ENCODE measurements around the gene HDGFL2. TPM values are rescaled to one million over a fixed set of nuclear protein-coding genes. Genes with fewer than 3 reads are reported as not detected.

The HDGFL2 gene
- polyA plus RNA-seq, 3 donors = 7.0 to 13.2 (median 10.5) TPM

DNA sequence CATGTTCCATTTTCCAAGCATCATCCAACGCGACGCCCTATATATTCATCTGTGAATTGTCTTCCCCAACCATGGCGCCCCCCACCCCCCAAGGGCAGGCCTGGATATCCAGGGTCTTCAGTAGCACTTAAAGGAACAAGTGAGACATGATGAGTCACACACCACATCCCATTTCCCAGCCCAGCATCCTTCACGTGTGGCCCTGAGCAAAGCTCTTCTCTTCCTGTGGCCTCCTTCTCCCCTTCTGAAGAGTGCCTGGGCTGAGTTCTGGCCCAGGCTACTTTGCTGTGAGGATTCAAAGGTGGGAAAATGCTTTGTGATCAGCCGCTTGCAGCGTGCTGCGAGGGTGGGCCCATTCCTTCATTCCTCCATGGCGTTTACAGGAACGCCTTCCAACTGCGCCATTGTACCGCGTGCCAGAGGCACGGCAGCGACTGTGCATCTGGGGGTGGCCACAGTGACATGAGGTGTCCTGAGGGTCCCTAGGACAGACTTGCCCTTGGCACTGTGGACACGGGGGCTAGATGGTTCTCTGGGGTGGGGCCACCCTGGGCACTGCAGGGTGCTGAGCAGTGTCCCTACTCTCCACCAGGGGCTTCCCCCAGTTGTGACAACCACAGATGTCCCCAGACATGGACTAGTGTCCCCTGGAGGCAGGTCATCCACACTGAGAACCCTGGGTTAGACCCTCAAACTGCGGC lies 34.5 kb downstream of the HDGFL2 start:
- Histone ChIP-seq H3K27me3 (ENCODE audit: control insufficient read depth in 2 of 2, insufficient read depth in 2 of 2, low read length in 2 of 2) (no peaks in the 10 kb centered on the region), H3K4me1 (ENCODE audit: control insufficient read depth in 1 of 2, insufficient read depth in 2 of 2, low read length in 2 of 2) (peaks cover 0 to 6% of the 10 kb centered on the region in 2 donors), H3K9me3 (replicated peaks in 1 of 2; ENCODE audit: control insufficient read depth in 1 of 2, insufficient read depth in 1 of 2, low read length in 2 of 2) (no peaks in the 10 kb centered on the region), H3K27ac (ENCODE audit: low read depth in 1 of 2, low read length in 2 of 2) (no peak overlapping the region), H3K79me2 (ENCODE audit: insufficient read depth, low read length) (no peaks in the 10 kb centered on the region), H4K20me1 (ENCODE audit: insufficient read depth, low read length) (no peaks in the 10 kb centered on the region), H3K36me3 (replicated peaks in 1 of 2; ENCODE audit: control insufficient read depth in 1 of 2, insufficient read depth in 2 of 2, low read length in 2 of 2) (peaks cover 17 to 18% of the 10 kb centered on the region in 2 donors), H3K4me2 (replicated peaks; ENCODE audit: extremely low read depth, low read length, poor library complexity, severe bottlenecking) (no peak overlapping the region), H2AFZ (ENCODE audit: insufficient read depth, low read depth, low read length, poor library complexity, severe bottlenecking) (no peak overlapping the region), H3K4me3 (replicated peaks in 1 of 3; ENCODE audit: low read depth in 2 of 3, low read length in 3 of 3) (no peak overlapping the region), H3K9ac (ENCODE audit: insufficient read depth, low read length, poor library complexity, severe bottlenecking) (no peak overlapping the region)
- H3K36me3 Mint-ChIP-seq = peaks cover 23 to 38% of the 10 kb centered on the region in 2 donors
- WGBS (ENCODE audit: insufficient coverage) = 92% methylated on average over 16 of the region's 17 CpGs
- no peak overlapping the region for H3K4me3 Mint-ChIP-seq
- DNase-seq = peak in 2 of 3 donors; percentile 12 to 31
- H3K27me3 Mint-ChIP-seq (ENCODE audit: low read depth in 3 of 3) = peaks cover 1 to 3% (median 1%) of the 10 kb centered on the region in 3 donors
- intact Hi-C loops (cut with micrococcal nuclease) = no loop called here
- H3K27ac Mint-ChIP-seq = peak overlapping the region in 6 of 7 donors; percentile 6 to 67 (median 60)
- no peaks in the 10 kb centered on the region for H3K9me3 Mint-ChIP-seq
- peaks cover 7% of the 10 kb centered on the region for H3K4me1 Mint-ChIP-seq
- TF ChIP-seq, protein P1, sequence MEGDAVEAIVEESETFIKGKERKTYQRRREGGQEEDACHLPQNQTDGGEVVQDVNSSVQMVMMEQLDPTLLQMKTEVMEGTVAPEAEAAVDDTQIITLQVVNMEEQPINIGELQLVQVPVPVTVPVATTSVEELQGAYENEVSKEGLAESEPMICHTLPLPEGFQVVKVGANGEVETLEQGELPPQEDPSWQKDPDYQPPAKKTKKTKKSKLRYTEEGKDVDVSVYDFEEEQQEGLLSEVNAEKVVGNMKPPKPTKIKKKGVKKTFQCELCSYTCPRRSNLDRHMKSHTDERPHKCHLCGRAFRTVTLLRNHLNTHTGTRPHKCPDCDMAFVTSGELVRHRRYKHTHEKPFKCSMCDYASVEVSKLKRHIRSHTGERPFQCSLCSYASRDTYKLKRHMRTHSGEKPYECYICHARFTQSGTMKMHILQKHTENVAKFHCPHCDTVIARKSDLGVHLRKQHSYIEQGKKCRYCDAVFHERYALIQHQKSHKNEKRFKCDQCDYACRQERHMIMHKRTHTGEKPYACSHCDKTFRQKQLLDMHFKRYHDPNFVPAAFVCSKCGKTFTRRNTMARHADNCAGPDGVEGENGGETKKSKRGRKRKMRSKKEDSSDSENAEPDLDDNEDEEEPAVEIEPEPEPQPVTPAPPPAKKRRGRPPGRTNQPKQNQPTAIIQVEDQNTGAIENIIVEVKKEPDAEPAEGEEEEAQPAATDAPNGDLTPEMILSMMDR (IDR thresholded peaks at IDR 0.05) = no peak

DNA sequence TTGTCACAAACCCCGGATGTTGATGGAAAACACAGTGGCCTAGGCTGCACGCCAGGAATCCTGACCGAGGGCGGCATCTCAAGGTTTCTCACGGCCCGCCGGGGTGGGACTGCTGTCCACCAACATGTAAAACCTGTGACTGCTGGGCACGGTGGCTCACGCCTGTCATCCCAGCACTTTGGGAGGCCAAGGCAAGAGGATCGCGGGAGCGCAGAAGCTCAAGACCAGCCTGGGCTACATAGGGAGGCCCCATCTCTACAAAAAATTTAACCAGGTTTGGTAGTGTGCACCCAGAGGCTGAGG lies 35.0 kb downstream of the HDGFL2 start:
- no peaks in the 10 kb centered on the region for H4K20me1 ChIP-seq (ENCODE audit: insufficient read depth, low read length)
- Mint-ChIP-seq H3K4me1 (peaks cover 7% of the 10 kb centered on the region), H3K27me3 (ENCODE audit: low read depth in 3 of 3) (peaks cover 1 to 3% (median 1%) of the 10 kb centered on the region in 3 donors), H3K36me3 (peaks cover 21 to 34% of the 10 kb centered on the region in 2 donors), H3K27ac (peak overlapping the region in 2 of 7 donors; percentile 13 to 40), H3K9me3 (no peaks in the 10 kb centered on the region), H3K4me3 (no peak overlapping the region)
- H3K36me3 ChIP-seq (replicated peaks in 1 of 2; ENCODE audit: control insufficient read depth in 1 of 2, insufficient read depth in 2 of 2, low read length in 2 of 2) = peaks cover 12 to 16% of the 10 kb centered on the region in 2 donors
- H2AFZ ChIP-seq (ENCODE audit: insufficient read depth, low read depth, low read length, poor library complexity, severe bottlenecking) = no peak overlapping the region
- H3K27ac ChIP-seq (ENCODE audit: low read depth in 1 of 2, low read length in 2 of 2) = no peak overlapping the region
- TF ChIP-seq, protein P1 (IDR thresholded peaks at IDR 0.05) = no peak
- H3K27me3 ChIP-seq (ENCODE audit: control insufficient read depth in 2 of 2, insufficient read depth in 2 of 2, low read length in 2 of 2) = no peaks in the 10 kb centered on the region
- no peaks in the 10 kb centered on the region for H3K9me3 ChIP-seq (replicated peaks in 1 of 2; ENCODE audit: control insufficient read depth in 1 of 2, insufficient read depth in 1 of 2, low read length in 2 of 2)
- DNase-seq = no peak
- 99% methylated on average over 12 of the region's 12 CpGs for WGBS (ENCODE audit: insufficient coverage)
- peaks cover 0 to 6% of the 10 kb centered on the region in 2 donors for H3K4me1 ChIP-seq (ENCODE audit: control insufficient read depth in 1 of 2, insufficient read depth in 2 of 2, low read length in 2 of 2)
- H3K9ac ChIP-seq (ENCODE audit: insufficient read depth, low read length, poor library complexity, severe bottlenecking) = no peak overlapping the region
- no peak overlapping the region for H3K4me2 ChIP-seq (replicated peaks; ENCODE audit: extremely low read depth, low read length, poor library complexity, severe bottlenecking)
- H3K4me3 ChIP-seq (replicated peaks in 1 of 3; ENCODE audit: low read depth in 2 of 3, low read length in 3 of 3) = no peak overlapping the region
- intact Hi-C loops (cut with micrococcal nuclease) = no loop called here
- no peaks in the 10 kb centered on the region for H3K79me2 ChIP-seq (ENCODE audit: insufficient read depth, low read length)

Measured in CD14-positive monocyte (primary cell).